ENCODE results near the gene WDR19. TPM values are rescaled to one million over a fixed set of nuclear protein-coding genes. Genes with fewer than 3 reads are reported as not detected.

The WDR19 gene
- total RNA-seq, 4 donors from 2014 or later = 24.4 to 111 (median 25.2) TPM

- H3K4me3 ChIP-seq = no peak overlapping the region
- H3K27me3 ChIP-seq = no peaks in the 10 kb centered on the region
- no peak overlapping the region for H3K27ac ChIP-seq
- no peak for DNase-seq (ENCODE audit: low spot score in 2 of 2)
- H3K36me3 ChIP-seq = no peaks in the 10 kb centered on the region
- TF ChIP-seq EP300 (IDR thresholded peaks at IDR 0.05) = no peak
- no peak for TF ChIP-seq POLR2A (IDR thresholded peaks at IDR 0.05)
- no peak for TF ChIP-seq CTCF (IDR thresholded peaks at IDR 0.05)
- no peak for TF ChIP-seq POLR2AphosphoS5 (IDR thresholded peaks at IDR 0.05)
- WGBS = 99% methylated on average over 4 of the region's 4 CpGs
- no peaks in the 10 kb centered on the region for H3K9me3 ChIP-seq
- H3K4me1 ChIP-seq = no peaks in the 10 kb centered on the region
Observed at GRCh38 chr4:39154009-39154408, 28.3 kb upstream of the WDR19 start.

- Histone ChIP-seq H3K9me3 (no peaks in the 10 kb centered on the region), H3K27ac (no peak overlapping the region), H3K27me3 (no peaks in the 10 kb centered on the region), H3K4me3 (no peak overlapping the region), H3K4me1 (no peaks in the 10 kb centered on the region), H3K36me3 (no peaks in the 10 kb centered on the region)
- no peak for TF ChIP-seq CTCF (IDR thresholded peaks at IDR 0.05)
- no peak for TF ChIP-seq EP300 (IDR thresholded peaks at IDR 0.05)
- no peak for TF ChIP-seq POLR2AphosphoS5 (IDR thresholded peaks at IDR 0.05)
- TF ChIP-seq POLR2A (IDR thresholded peaks at IDR 0.05) = no peak
- no peak for DNase-seq (ENCODE audit: low spot score in 2 of 2)
- 97% methylated on average over 2 of the region's 2 CpGs for WGBS
Observed at GRCh38 chr4:39157520-39157919, 24.8 kb upstream of the WDR19 start.

GRCh38 chr4:39166177-39166576 is 16.2 kb upstream of the WDR19 start:
- DNase-seq (ENCODE audit: low spot score in 2 of 2) = no peak
- TF ChIP-seq POLR2A (IDR thresholded peaks at IDR 0.05) (no peak), POLR2AphosphoS5 (IDR thresholded peaks at IDR 0.05) (no peak), CTCF (IDR thresholded peaks at IDR 0.05) (no peak), EP300 (IDR thresholded peaks at IDR 0.05) (no peak)
- no peaks in the 10 kb centered on the region for H3K9me3 ChIP-seq
- H3K4me3 ChIP-seq = no peak overlapping the region
- H3K27ac ChIP-seq = no peak overlapping the region
- WGBS = 56% methylated on average over 3 of the region's 3 CpGs
- H3K27me3 ChIP-seq = no peaks in the 10 kb centered on the region
- no peaks in the 10 kb centered on the region for H3K36me3 ChIP-seq
- H3K4me1 ChIP-seq = no peaks in the 10 kb centered on the region

GRCh38 chr4:39166669-39167068 is 15.7 kb upstream of the WDR19 start:
- TF ChIP-seq CTCF (IDR thresholded peaks at IDR 0.05) = no peak
- no peak for DNase-seq (ENCODE audit: low spot score in 2 of 2)
- no peak overlapping the region for H3K4me3 ChIP-seq
- WGBS = 81% methylated on average over 7 of the region's 7 CpGs
- no peak overlapping the region for H3K27ac ChIP-seq
- no peaks in the 10 kb centered on the region for H3K9me3 ChIP-seq
- no peaks in the 10 kb centered on the region for H3K36me3 ChIP-seq
- no peaks in the 10 kb centered on the region for H3K27me3 ChIP-seq
- H3K4me1 ChIP-seq = no peaks in the 10 kb centered on the region

- 42% methylated on average over 3 of the region's 3 CpGs for WGBS
- H3K9me3 ChIP-seq = no peaks in the 10 kb centered on the region
- no peaks in the 10 kb centered on the region for H3K27me3 ChIP-seq
- TF ChIP-seq POLR2AphosphoS5 (IDR thresholded peaks at IDR 0.05) = no peak
- no peak for TF ChIP-seq POLR2A (IDR thresholded peaks at IDR 0.05)
- no peak for TF ChIP-seq EP300 (IDR thresholded peaks at IDR 0.05)
- TF ChIP-seq CTCF (IDR thresholded peaks at IDR 0.05) = no peak
- DNase-seq (ENCODE audit: low spot score in 2 of 2) = no peak
- H3K27ac ChIP-seq = no peak overlapping the region
- H3K4me1 ChIP-seq = no peaks in the 10 kb centered on the region
- H3K4me3 ChIP-seq = no peak overlapping the region
- no peaks in the 10 kb centered on the region for H3K36me3 ChIP-seq
Observed at GRCh38 chr4:39169426-39169825, 12.9 kb upstream of the WDR19 start.

Measured in suprapubic skin (tissue), 4 donors.